NCI-H1930 (cell line): Measurements from ENCODE around the gene BMERB1.

ENCODE experiments used
- DNase-seq, 2 experiments: peaks; one replicate each; lab custom pipeline; 2025; lab: John Stamatoyannopoulos, UW

The BMERB1 gene

GRCh38 chr16:15616012-15616411, 181.6 kb downstream of the BMERB1 start:
- no peak for DNase-seq

- DNase-seq = no peak
Observed at GRCh38 chr16:15616475-15617165, 182.2 kb downstream of the BMERB1 start.

- DNase-seq = no peak
Observed at GRCh38 chr16:15617901-15618300, 183.5 kb downstream of the BMERB1 start.

- no peak for DNase-seq
Observed at GRCh38 chr16:15618392-15618791, 184.0 kb downstream of the BMERB1 start.

- no peak for DNase-seq
Observed at GRCh38 chr16:15620611-15621195, 186.3 kb downstream of the BMERB1 start.

- no peak for DNase-seq
Observed at GRCh38 chr16:15621456-15621855, 187.1 kb downstream of the BMERB1 start.

GRCh38 chr16:15621889-15622288, 187.5 kb downstream of the BMERB1 start:
- DNase-seq = no peak

GRCh38 chr16:15631730-15632409, 197.5 kb downstream of the BMERB1 start:
- DNase-seq = no peak

- no peak for DNase-seq
Observed at GRCh38 chr16:15635926-15636325, 201.5 kb downstream of the BMERB1 start.

GRCh38 chr16:15636392-15636873, 202.0 kb downstream of the BMERB1 start:
- no peak for DNase-seq
